HG02970 (cell line): ENCODE results near the gene STARD13.
"Not testable (repeated sequence)": the region's sequence is repeated elsewhere in the genome, so short reads cannot be mapped to it uniquely, and the experiment has no call there.

Source experiments
- ATAC-seq: cut with Tn5 transposase; IDR thresholded peaks from one replicate; pipeline ENCODE4 v1.9.1; 2021; ENCODE audit warnings: mild to moderate bottlenecking, moderate library complexity, moderate number of reproducible peaks; ENCODE audit not compliant: unreplicated experiment, low FRiP score

Gene STARD13

DNA sequence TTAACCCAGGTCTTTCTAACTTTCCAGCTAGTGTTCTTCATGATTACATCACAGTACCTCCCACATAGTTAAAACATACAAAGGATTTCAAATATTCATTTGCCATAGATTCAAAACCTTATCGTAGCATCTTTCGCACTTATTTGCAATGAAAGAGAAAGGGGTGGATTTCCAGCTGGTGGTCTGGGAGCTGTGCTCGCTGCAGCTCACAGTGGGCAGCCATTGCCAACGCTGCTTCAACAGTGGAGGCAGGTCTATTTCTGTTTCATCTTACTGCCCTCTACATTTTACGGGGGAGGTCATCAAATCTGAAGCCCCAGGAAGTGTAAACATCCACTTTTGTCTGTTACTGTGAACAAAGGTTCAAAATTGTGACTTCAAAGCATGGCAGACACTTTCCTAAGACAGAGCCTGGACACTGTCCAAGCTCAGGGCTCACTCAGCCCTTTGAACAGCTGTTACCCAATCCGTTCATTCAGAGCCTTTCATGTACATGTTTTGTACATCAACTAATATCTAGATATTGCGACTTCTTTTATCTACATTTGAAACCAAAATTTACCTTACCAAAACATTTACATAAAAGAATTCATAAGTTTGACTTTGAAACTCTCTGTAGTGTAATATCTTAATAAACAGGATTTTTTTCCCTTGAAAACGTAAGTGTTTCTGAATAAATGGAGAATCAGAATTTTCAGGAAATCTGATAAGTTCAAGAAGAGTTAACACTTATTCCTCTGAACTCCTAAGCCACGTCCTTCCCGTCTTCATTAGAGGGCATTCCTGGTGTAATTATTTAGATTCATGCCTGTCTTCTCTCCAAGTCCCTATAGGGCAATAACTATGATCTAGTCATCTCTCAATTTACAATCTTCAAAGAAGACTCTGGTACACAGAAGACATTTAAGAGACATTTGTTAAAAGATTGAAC is 25.1 kb downstream of the STARD13 start:
- ATAC-seq: no peak

- ATAC-seq: no peak
These were observed 26.3 kb downstream of the STARD13 start for GRCh38 chr13:33259296-33259695.

DNA sequence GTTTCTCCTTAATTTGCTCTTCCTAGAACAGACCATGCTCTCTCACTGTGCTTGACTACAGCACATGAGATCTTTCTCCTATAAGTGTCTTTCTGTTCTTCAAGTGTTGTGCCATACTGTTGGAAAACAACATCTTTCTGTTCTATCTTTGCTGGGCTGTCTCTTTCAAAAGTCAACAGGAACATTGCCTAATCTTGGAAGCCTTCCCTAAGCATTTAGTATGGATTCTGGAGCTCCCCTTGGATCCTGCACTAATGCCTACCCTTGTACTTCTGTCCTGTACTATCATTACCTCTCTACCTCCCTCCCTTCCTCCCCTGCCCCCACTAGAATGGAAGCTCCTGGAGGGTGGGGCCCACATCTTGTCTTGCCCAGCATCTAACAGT is 26.8 kb downstream of the STARD13 start:
- ATAC-seq: no peak

GRCh38 chr13:33257841-33258807 is 27.4 kb downstream of the STARD13 start:
- no peak for ATAC-seq

DNA sequence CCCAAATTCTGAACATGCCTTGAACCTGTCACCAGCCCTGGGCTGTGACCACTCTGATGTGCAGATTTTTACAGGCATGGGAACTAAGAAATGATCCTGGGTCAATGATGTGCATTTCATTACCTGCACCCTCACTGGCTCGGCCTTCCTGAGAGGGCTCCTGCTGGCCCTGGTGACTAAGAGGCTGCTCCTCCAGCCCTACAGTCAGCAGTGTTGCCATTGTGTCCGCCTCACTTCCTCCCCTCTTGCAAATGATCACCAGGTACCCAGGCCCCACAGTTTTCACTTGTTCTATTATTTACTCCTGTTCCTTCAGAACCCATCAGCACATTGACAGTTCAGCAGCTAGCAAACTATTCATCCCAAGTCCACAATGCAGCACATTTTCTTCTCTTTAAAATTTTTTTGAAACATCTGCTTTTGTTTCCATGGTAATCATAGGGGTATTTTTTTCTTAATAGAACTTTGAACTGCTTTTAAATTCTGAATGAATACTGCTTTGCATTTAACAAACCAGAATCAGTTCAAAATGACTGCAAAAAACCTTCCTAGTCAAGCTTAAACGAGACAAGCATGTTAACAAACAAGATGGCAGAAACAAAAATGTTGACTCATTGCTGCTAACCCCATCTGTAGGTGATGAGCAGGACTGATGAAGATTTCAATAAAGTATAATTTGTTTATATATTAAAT is 29.3 kb downstream of the STARD13 start:
- no peak for ATAC-seq

GRCh38 chr13:33252135-33252534 is 33.4 kb downstream of the STARD13 start:
- no peak for ATAC-seq

DNA sequence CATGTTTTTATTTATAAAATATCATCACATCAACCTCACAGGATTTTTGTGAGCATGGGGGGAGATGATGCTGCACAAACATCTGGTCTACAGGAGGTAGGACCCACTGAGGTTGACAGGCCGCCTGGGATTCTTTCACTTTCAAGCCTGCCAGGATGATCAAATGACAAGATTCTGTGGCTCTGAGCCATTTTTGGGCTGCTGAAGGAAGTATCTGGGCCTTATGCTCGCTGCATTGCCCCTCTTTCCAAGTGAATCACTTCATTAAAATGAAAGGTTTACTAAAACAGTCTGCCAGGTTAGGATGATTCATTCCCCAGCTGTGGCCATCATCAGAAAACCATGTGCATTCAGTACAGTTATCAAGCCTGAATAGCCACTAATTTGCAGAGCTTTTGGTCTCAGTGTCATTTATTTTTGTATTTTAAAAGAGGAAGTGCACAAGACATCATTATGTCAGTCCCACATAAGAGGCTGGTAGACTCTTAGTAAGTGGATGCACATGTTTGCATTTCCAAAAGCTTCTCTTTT is 34.4 kb downstream of the STARD13 start:
- ATAC-seq: no peak

GRCh38 chr13:33250609-33251008 is 34.9 kb downstream of the STARD13 start:
- ATAC-seq: no peak

DNA sequence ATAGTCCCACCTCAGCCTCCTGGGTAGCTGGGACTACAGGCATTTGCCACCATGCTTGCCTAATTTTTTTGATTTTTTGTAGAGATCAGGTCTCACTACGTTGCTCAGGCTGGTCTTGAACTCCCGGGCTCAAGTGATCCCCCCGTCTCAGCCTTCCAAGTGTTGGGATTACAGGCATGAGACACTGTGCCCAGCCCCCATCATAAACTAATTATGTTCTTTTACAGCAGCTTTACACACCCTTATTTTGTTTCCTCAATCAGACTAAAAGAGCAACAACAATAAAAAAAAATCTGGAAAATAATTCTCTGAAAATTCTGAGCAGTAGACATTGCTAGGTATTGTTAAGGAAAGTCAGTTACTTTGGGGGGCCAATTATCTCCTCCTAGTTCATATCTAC is 35.7 kb downstream of the STARD13 start:
- no peak for ATAC-seq

DNA sequence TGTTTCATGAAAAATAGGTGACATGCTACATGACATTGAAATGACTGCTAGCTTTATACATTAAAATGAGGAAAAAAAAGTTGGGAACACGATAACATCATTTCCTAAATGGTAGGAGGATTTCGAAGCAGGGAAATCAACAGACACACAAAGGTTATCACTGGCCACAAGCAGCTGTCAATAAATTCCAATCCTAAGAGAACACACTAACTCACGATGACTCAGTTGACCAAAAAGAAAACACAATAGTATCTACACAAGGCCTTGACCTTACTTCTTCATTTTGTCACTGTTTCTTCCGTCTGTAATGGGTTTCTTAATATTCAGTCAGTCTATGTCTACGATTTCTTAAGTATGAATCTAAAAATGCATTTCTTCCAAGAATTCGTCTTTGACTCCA is 36.5 kb downstream of the STARD13 start:
- no peak for ATAC-seq

GRCh38 chr13:33245505-33246158 is 39.9 kb downstream of the STARD13 start:
- no peak for ATAC-seq

GRCh38 chr13:33244907-33245287 is 40.7 kb downstream of the STARD13 start:
- no peak for ATAC-seq

DNA sequence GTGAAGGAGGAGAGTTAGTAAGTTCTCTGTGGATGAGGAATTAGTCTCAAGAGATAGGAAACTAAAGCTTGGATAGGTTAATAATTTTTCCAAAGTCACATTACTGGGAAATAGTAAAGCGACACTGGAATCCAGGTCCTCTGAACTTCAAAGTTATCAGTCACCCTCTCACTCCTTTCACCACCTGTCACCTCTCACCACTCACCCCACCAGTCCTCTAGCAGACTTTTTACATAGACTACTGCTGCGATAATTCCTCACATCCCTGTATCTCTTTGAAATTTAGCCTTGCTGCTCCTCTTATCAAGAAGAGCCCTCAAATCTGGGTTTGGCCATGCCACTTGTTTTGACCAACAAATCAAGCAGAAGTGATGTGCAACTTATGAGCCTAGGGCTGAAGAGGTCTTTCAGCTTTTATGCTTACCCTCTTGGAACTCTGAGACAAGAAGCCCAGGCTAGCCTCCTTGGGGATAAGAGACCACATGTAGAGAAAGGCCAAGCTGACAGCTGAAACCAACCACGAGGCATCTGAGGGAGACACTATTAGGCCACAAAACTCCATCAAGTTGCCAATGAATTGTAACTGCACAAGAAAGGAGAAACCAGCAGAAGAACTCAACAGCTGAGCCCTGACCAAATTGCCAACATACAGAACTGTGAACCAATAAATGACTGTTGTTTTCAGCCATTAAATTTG is 41.2 kb downstream of the STARD13 start:
- ATAC-seq: no peak

DNA sequence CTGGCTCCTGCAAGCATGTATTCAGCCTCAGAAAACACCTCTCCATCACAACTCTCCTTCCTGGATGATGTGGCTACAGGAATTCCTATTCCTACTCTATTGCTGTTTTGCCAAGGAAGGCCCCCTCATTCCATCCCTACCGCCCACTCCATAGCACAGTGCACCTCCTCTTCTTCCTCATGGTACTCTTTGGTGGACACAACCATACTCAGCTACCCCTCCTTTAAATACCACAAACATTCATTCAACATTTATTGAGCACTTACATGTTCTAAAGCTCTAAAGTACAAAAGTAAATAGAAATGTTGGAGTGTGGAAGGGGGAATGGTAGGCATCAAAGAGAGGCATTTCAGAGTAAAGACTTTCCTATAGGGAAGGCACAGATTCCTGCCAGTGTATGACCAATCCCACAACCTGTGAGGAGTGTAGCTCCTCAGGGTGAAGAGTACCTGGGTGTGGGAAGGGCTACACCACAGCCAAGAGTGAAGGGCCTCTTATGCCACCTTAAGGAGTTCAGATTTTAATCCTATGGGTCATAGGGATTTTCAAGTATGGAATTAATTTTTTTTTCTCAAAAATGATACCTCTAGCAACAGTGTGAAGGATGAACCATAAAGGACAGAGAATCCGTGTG is 42.5 kb downstream of the STARD13 start:
- ATAC-seq: no peak

DNA sequence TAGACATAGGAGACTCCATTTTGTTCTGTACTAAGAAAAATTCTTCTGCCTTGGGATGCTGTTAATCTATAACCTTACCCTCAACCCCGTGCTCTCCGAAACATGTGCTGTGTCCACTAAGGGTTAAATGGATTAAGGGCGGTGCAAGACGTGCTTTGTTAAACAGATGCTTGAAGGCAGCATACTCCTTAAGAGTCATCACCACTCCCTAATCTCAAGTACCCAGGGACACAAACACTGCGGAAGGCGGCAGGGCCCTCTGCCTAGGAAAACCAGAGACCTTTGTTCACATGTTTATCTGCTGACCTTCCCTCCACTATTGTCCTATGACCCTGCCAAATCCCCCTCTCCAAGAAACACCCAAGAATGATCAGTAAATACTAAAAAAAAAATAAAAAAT is 43.2 kb downstream of the STARD13 start:
- ATAC-seq: not testable (repeated sequence)

GRCh38 chr13:33236021-33236420 is 49.5 kb downstream of the STARD13 start:
- ATAC-seq: no peak

DNA sequence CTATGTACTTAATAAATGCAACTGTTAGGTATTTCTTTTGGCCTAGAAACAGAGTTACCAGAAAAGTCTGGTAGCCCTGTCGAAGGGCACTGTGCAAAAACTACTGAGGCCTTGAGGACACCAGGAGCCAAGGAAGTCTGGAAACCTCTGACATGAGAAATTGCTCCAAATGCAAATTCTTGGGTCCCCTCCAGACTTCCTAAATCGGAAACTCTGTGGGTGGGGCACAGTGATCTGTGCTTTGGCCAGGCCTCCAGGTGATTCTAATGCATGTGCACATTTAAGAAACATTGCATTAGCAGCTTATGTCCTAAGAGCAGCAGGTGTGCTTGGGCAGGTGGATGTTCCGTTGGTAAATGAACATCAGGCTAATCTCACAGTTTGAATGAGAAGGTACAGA is 50.0 kb downstream of the STARD13 start:
- ATAC-seq: no peak

DNA sequence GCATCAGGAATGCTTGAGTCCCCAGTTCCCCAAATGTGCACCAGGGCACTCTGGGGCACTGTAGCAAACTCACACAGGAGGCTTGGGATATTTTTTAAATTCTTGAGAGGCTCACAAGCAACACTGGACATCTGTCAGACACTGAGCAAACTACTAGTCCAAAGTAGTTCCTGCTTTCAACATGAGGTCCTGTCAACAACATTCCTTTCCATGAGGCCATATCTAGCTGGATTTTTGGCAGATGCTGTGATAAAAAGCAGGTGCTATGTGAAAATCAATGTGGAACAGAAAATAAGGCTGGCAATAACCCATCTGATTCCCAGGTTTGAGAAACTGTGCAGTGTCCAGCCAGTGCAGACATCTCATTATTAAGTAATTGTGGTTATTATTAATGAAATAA is 50.5 kb downstream of the STARD13 start:
- no peak for ATAC-seq

- no peak for ATAC-seq
These were observed 52.0 kb downstream of the STARD13 start for GRCh38 chr13:33233547-33233946.
